H7 (cell line): ENCODE results near the gene CDR2L. TPM values are rescaled to one million over a fixed set of nuclear protein-coding genes. Genes with fewer than 3 reads are reported as not detected.
A peak's percentile ranks its signal among the peaks of the same experiment; 100 is the strongest.

Source experiments
- DNase-seq: peaks from one replicate; pipeline ENCODE4 v3.0.0; 2012
- H3K27me3 ChIP-seq: 2 replicates; pipeline ENCODE4 v1.6.0; 2011; ENCODE audit warnings: mild to moderate bottlenecking, low read length; ENCODE audit not compliant: control insufficient read depth, insufficient read depth
- H3K36me3 ChIP-seq: replicated peaks from 2 replicates; pipeline ENCODE4 v1.5.1; 2011; ENCODE audit warnings: low read length; ENCODE audit not compliant: control insufficient read depth, insufficient read depth
- H3K4me3 ChIP-seq: 2 replicates; pipeline ENCODE4 v1.5.1; 2011; ENCODE audit warnings: low read depth, mild to moderate bottlenecking, control low read depth, low read length, moderate library complexity; ENCODE audit not compliant: insufficient read depth
- total RNA-seq: library from RNA; depleted of rRNA; stranded (reverse); fragments of >200 nt; shearing (Covaris generic); gene quantifications from 2 replicates; pipeline ENCODE4 v1.2.3, GENCODE V29; 2014

The CDR2L gene
- total RNA-seq, 1 experiment from 2014 or later: 23.5 TPM

- Histone ChIP-seq H3K36me3 (no peaks in the 10 kb centered on the region), H3K4me3 (no peak overlapping the region), H3K27me3 (peaks cover 7% of the 10 kb centered on the region; the same call in 1 of the 2 replicates)
- peak; percentile 55 for DNase-seq
These were observed 34.2 kb upstream of the CDR2L start for GRCh38 chr17:74953134-74953687.

- no peak overlapping the region for H3K4me3 ChIP-seq
- DNase-seq: peak; percentile 48
- H3K36me3 ChIP-seq: no peaks in the 10 kb centered on the region
- H3K27me3 ChIP-seq: peaks cover 9% of the 10 kb centered on the region; the same call in 1 of the 2 replicates
These were observed 33.3 kb upstream of the CDR2L start for GRCh38 chr17:74954115-74954514.

- Histone ChIP-seq H3K27me3 (peaks cover 13% of the 10 kb centered on the region; the same call in 1 of the 2 replicates), H3K36me3 (no peaks in the 10 kb centered on the region), H3K4me3 (no peak overlapping the region)
- no peak for DNase-seq
These were observed 32.6 kb upstream of the CDR2L start for GRCh38 chr17:74954665-74955421.

- DNase-seq: no peak
- no peaks in the 10 kb centered on the region for H3K36me3 ChIP-seq
- H3K27me3 ChIP-seq: peaks cover 17% of the 10 kb centered on the region
These were observed 31.3 kb upstream of the CDR2L start for GRCh38 chr17:74956093-74956492.

GRCh38 chr17:74957935-74958740 lies 29.3 kb upstream of the CDR2L start:
- Histone ChIP-seq H3K4me3 (no peak overlapping the region), H3K36me3 (no peaks in the 10 kb centered on the region), H3K27me3 (peaks cover 19% of the 10 kb centered on the region)
- DNase-seq: peak; percentile 96

More at GRCh38 chr17:74956093-74956492, 31.3 kb upstream of the CDR2L start:
- no peak overlapping the region for H3K4me3 ChIP-seq

GRCh38 chr17:74959826-74960515 lies 27.5 kb upstream of the CDR2L start:
- Histone ChIP-seq H3K36me3 (no peaks in the 10 kb centered on the region), H3K4me3 (no peak overlapping the region), H3K27me3 (peaks cover 19% of the 10 kb centered on the region)
- DNase-seq: peak; percentile 59

- Histone ChIP-seq H3K27me3 (peaks cover 18% of the 10 kb centered on the region), H3K36me3 (no peaks in the 10 kb centered on the region), H3K4me3 (no peak overlapping the region)
- DNase-seq: peak; percentile 92
These were observed 26.7 kb upstream of the CDR2L start for GRCh38 chr17:74960570-74961342.

- Histone ChIP-seq H3K4me3 (no peak overlapping the region), H3K27me3 (peaks cover 15% of the 10 kb centered on the region), H3K36me3 (no peaks in the 10 kb centered on the region)
- peak; percentile 95 for DNase-seq
These were observed 25.6 kb upstream of the CDR2L start for GRCh38 chr17:74961657-74962350.

DNA sequence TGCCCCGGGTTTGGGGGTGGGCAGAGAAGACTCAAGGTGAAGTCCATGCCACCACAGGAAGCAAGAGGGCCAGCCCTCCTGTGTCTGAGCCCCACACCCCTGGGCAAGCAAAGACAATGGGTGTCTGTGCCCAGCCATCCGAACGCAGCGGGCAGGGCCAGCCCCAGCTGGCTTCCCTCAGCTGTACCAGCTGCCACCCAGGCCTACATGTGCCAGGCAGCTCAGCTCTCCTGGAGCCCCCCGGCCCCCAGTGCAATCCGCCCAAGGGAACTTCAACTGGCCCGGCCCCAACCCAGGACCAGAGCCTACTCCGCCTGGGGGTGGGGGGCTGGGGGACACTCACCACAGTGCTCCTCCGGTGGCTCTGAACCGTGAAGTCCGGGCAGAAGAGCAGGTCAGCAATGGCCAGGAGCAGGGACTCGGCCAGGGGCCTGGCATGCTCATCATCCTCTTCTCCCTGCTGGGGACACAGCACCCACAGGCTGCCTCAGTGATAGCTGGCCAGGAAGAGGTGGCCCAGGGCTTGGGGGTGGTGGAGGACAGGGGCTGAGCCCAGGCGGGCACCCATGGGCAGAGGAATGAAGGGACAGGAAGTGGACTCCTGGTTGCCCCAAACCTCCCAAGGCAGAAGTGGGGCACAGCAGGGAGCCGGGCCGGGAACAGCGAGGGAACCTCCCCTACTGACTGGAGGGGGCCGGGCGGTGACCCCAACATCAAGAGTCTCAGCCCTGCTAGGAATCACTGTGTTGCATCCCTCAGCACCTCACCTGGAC lies 24.6 kb upstream of the CDR2L start:
- Histone ChIP-seq H3K27me3 (peaks cover 15% of the 10 kb centered on the region), H3K4me3 (no peak overlapping the region), H3K36me3 (no peaks in the 10 kb centered on the region)
- no peak for DNase-seq

DNA sequence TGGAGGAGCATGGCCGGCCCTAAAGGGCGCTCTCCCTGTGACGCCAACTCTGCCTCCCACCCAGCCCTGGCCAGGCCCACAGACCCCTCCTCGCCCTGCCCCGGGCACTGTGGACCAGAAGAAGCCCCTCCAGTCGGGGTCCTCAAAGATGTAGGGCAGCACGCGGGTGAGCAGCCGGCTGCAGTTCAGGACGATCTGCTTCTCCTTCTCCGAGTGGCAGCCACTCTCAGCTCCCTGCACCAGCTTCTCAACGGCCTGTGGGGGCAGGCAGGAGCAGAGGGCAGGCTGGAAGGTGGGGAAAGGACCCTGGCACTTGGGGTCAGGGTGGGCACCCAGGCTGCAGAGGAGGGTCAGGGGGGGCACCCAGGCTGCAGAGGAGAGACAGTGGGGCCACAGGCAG lies 23.8 kb upstream of the CDR2L start:
- no peaks in the 10 kb centered on the region for H3K36me3 ChIP-seq
- DNase-seq: peak; percentile 81
- H3K27me3 ChIP-seq: peaks cover 12% of the 10 kb centered on the region
- no peak overlapping the region for H3K4me3 ChIP-seq

GRCh38 chr17:74964246-74964761 lies 23.1 kb upstream of the CDR2L start:
- DNase-seq: no peak
- no peaks in the 10 kb centered on the region for H3K36me3 ChIP-seq
- no peak overlapping the region for H3K4me3 ChIP-seq
- peaks cover 10% of the 10 kb centered on the region for H3K27me3 ChIP-seq

- no peak overlapping the region for H3K4me3 ChIP-seq
- no peaks in the 10 kb centered on the region for H3K36me3 ChIP-seq
- H3K27me3 ChIP-seq: peaks cover 5% of the 10 kb centered on the region
- peak; percentile 33 for DNase-seq
These were observed 22.3 kb upstream of the CDR2L start for GRCh38 chr17:74964988-74965622.
